T-helper 1 cell treated with Interleukin-12 subunit alpha and Interleukin-12 subunit beta and Interleukin-4 antibody, amounts not matched to agents 30 ng/mL and 1 ng/mL, for 36 hours (primary cell): Measurements from ENCODE around the gene P2RX1. TPM values are rescaled to one million over a fixed set of nuclear protein-coding genes. Genes with fewer than 3 reads are reported as not detected.

Source experiments
- intact Hi-C: fragments of 100-400 bp; cut with micrococcal nuclease; formaldehyde crosslinking; loops from one replicate; pipeline ENCODE4 v1.15.1; 2024
- total RNA-seq: library from RNA; stranded (reverse); gene quantifications from 2 replicates; pipeline ENCODE4 v1.2.3, GENCODE V29; 2022

P2RX1 gene
- 0.20 and 0.32 TPM in 2 replicates for total RNA-seq

DNA sequence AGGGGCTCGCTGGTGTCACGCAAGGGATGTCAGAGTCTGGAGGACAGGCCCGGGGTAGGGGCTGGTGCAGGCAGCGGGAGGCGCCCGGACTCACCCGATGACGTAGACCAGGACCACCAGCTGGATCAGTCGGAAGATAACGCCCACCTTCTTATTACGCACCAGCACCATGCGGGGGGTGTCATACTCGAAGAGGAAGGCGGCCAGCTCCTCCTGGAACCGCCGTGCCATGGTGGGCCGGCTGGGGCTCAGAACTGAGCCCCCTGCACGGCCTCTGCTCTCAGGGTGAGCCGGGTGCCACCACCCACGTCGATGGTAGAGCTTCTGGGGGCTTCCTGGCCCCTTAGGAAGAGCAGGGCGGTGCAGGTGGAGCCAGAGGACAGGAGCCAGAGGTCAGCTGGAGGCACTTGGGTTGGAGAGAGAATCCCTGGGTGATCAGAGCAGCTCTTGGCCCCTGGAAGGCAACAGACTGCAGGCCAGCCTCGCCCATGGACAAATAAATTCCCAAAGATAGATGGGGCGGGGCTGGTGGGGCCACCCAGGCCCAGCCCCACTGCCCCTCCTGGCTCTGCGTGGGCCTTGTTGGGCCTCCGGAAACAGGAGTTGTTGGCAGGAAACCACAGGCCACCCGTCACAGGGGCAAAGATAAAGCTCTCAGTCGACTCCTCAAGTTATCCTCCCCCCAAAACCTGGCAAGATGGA lies at the start of gene P2RX1:
TSS of gene P2RX1 (minus strand) at position 471 of the 702 bp plus-strand sequence. CDS start at position 231, 240 bp downstream.
- intact Hi-C loops = no loop called here

DNA sequence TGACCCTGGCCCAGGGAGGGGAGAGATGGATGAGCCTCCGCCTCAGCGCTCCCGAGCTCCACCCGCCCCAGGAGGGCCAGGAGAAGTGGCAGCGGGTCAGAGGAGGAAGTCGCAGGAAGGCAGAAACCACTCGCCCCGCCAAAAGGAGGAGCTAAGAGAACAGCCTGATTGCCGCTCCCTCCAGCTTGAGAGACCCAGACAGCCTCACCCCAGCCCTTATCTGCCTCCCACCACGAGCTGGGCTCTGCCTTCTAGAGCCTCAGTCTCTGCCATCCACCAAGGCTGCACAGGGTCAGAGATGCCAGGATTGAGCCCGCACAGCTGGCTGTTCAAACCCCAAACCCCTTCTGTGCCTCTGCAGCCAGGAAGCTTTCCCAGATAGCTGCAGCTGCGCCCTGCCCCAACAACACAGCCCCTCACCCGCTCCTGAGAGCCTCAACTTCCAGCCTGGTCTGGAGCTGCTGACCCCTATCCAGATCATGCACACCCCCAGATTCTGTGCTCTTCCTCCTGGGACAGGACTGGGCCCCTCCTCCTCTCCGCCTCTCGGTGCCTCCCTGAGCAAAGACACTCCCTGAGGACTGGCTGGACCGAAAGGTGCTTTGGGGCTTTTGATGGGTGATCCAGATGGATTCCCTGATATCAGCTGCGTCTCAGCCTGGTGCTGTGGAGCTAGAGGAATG lies 49.0 kb upstream of the P2RX1 start:
- intact Hi-C loops = loop anchor here (1.0 to 10.0 kb wide), 10 partner anchors 21 to 750 kb away; partner anchors contain the start of genes ARRB2, CAMKK1, CTNS and CYB5D2

DNA sequence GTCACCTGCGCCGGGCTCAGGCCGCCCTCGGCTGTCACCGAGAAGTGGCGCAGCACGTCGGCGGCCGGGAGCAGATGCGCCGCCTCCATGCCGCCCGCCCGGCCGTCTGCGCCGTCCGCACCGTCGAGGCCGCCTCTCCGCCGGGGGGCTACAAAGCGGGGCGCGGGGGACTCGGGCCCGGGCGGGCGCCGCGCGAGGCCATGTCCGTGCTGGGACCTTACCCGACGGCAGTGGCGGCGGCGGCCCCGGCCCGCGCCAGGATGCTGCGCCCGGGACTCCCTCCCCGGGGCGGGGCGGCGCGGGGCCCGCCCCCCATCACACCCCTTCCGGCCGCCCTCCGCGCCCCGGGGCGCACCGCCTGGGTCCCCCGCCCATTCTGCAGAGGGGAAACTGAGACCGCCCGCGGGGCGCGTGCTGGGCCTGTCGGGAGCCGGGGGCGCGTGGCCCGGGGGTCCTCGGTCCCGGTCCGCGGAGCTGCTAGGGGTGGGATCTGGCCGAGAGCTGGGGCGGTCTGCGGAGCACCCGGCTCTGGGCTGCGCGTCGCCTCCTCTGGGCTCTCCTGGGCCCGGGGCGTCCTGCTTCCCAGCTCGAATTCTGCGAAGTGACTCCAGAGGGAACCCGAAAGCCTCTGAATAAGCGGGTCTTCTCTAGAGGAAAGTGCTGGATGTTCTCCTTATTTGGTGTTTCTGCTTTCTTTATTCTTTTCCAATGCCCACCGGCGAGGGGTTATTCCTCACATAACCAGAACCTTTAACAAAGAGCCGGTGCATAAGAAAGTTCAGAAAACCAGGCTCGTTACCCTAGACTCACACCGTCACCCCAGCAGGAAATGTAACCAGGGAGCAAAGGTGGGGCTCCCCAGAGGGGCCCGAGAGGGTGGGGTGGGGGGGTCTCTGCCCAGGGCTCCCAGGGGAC lies 48.2 kb upstream of the P2RX1 start, which contains the start of gene ATP2A3:
TSS of gene ATP2A3 (minus strand) at position 235 of the 915 bp plus-strand sequence. CDS start at position 89, 146 bp downstream.
- intact Hi-C loops = loop anchor here (1.0 to 10.0 kb wide), 12 partner anchors 20 to 750 kb away; partner anchors contain the start of genes ARRB2, CAMKK1, CTNS and CYB5D2

- intact Hi-C loops = loop anchor here (1.0 to 10.0 kb wide), 6 partner anchors 51 to 751 kb away; partner anchors contain the start of genes ARRB2, EMC6, GGT6 and HASPIN
Observed at GRCh38 chr17:3963237-3964201, 47.3 kb upstream of the P2RX1 start.

DNA sequence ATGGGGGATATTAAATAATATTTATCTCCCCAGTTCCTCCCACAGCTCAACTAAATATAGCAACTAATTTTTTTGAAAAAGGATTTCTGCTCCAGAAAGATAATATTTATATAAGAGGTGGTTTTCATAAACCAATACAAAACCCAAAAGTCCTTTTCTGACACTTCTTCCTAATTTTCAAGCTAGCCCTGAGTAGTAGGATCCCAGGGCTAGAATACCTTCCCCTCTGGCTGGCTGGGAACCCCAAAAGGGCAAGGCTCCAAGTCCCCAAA lies 46.6 kb upstream of the P2RX1 start:
- intact Hi-C loops = loop anchor here (5.0 to 10.0 kb wide), 5 partner anchors 51 to 752 kb away; partner anchors contain the start of genes ARRB2, EMC6, GGT6 and HASPIN

GRCh38 chr17:3962217-3962964 lies 46.1 kb upstream of the P2RX1 start:
- intact Hi-C loops = loop anchor here (5.0 to 10.0 kb wide), 5 partner anchors 50 to 752 kb away; partner anchors contain the start of genes ARRB2, EMC6, GGT6 and HASPIN

DNA sequence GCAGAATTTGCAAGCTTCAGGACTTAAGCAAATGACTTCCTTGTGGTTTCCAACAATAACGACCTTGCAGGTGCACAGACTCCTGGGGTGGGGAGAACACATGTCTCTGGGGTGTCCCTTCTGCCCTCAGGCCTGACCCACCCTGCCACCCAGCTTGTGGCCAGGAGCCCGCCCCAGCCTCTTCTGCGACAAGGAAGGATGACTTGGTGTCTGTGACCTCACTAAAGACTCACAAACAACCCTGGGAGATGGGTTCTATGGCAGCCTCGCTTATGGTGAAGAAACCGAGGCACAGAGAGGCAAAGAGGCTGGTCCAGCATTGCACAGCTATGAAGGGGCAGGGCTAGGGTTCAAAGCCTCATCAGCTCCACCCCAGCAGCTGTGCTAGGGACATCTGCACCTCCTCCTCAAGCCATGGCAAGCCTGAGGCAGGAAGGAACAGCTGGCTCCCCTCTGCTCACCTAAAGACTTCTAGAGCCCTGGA lies 45.3 kb upstream of the P2RX1 start:
- intact Hi-C loops = loop anchor here (5.0 to 10.0 kb wide), 5 partner anchors 49 to 753 kb away; partner anchors contain the start of genes ARRB2, EMC6, GGT6 and HASPIN

DNA sequence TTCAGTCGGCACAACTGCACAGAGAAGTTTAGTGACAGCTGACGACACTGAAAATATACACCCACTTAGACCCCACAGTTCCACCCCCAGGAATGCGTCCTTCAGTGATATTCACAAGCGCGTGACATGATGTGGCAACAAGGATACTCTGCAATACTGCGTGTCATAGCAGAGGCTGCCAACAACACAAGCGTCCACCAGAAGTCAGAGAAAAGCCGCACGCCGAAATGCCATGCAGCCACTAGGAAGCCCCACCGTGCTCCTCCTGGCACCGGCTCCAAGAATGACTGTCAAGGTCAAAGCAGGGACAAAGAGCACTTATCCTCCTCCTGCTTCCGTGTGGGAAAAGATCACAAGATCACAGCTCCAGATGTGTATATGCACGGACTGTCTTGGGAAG lies 44.5 kb upstream of the P2RX1 start:
- intact Hi-C loops = loop anchor here (5.0 to 10.0 kb wide), 5 partner anchors 48 to 754 kb away; partner anchors contain the start of genes ARRB2, EMC6, GGT6 and HASPIN

DNA sequence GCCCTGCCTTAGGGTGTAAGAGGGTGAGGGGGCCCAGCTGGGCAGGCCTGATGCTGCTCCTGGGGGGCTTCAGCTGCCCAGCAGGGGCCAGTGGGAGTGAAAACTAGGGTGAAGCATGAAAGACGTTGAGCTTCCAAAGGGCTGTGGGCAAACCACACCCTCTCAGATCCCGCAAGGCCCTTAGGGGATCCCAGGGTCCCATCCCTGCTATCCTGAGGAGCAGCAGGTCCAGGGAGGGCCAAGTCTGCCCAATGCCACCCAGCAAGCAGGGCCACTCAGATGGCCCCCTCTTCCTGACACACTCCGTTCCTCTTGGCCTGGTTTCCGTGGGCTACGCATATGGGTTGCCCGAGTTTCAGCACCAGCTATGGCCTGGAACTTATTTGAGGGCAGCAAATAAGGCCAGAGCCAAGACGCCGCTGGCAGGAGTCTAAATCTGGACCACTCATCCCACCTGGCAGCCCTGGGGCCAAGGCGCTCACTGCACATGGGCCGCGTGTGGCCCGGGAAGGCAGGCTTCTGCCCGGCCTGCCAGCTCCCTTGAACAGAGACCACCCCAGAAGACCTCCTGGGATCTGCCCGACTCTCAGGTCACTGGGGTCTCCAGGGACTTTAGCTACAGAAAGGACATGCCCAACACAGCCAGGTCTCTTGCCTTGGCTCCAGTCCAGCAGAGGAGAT lies 43.8 kb upstream of the P2RX1 start:
- intact Hi-C loops = loop anchor here (5.0 to 10.0 kb wide), 5 partner anchors 48 to 755 kb away; partner anchors contain the start of genes ARRB2, EMC6, GGT6 and HASPIN

DNA sequence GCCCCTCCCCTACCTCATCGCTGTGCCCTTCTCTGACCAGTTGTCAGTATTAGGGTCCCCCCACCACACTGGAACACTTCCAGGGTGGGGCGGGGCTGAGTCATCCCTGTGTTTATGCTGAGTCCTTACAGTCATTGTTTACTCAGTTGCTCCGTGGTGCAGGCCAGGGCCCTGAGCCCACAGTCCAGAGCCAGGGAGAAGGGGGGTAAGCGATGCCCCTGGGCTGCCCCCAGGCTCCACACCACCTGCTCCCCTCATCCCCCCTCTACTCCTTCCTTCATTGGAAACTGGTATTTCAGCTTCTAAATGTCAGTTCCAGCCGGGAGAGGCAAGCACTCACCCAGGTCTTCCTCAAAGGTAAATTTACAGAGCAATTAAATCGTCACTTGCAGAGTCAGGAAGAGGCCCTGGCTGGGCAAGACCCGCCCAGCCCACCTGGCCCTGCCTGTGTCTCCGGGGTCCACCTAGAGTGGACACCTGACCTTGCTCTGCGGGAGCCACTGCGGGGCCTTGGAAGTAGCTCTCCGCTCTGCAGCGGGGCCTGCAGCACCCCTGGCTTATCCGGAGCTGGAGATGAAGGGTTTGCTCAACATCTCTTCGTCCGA lies 43.1 kb upstream of the P2RX1 start:
- intact Hi-C loops = no loop called here

GRCh38 chr17:3957735-3958599 lies 41.7 kb upstream of the P2RX1 start:
- intact Hi-C loops = no loop called here

DNA sequence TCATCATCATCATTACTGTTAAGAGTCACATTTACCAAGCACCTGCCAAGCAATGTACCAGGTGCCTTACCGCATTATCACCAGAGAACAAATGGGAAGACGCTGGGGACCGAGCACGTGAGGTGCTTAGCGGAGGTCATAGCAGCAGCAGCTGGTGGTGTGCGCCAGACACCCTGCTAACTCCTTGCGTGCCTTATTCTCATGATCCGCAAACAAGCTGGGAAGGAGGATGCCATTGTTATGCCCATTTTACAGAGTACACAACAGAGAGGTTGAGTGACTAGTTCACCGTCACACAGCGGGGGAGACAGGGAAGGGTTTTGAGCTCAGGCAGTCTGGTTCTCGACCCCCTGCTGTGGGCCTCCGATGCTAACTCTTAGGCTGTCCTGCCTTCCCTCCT lies 40.7 kb upstream of the P2RX1 start:
- intact Hi-C loops = no loop called here

DNA sequence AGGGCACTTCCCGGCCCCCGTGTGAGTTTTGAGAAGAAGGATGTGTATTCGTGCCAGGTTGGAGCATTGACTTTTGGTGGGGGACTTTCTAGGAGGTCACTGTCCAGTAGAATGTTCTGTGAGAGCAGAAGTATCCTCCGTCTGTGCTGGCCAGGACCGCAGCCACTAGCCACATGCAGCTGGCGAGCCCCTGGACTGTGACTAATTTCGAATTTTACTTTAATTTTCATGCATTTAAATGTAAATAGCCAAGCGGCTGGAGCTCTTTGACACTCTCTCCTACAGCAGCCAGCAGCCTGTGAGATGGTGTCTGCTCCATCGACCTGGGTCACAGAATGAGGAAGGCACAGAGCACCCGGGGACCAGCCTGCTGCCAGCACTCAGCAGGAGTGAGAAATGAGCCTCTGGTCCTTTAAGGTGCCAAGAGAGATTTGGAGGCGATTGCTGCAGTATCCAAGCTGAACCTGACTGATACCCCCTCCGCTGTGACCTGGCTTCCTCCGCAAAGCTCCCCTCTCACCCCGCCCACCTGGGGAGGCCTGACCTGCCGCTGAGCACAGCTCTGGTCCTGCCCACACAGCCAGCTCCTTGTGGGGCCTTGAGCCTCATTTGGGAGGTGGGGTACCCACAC lies 40.2 kb upstream of the P2RX1 start:
- intact Hi-C loops = no loop called here

GRCh38 chr17:3955673-3955988 lies 39.4 kb upstream of the P2RX1 start:
- intact Hi-C loops = no loop called here

- intact Hi-C loops = no loop called here
Observed at GRCh38 chr17:3954976-3955672, 38.9 kb upstream of the P2RX1 start.

- intact Hi-C loops = no loop called here
Observed at GRCh38 chr17:3954086-3954485, 37.8 kb upstream of the P2RX1 start.
